Keratinocyte (primary cell): ENCODE measurements around the gene ANKMY2. TPM values are rescaled to one million over a fixed set of nuclear protein-coding genes. Genes with fewer than 3 reads are reported as not detected.

Source experiments
- DNase-seq: peaks from one replicate; pipeline ENCODE4 v3.0.0-alpha.2; 2011; ENCODE audit warnings: low read depth, missing footprints, low spot score
- FAIRE-seq: peaks from 2 replicates; lab custom pipeline; 2011; peaks lifted over from hg19 to GRCh38; lab: Jason Lieb, UNC
- H2AFZ ChIP-seq: 2 replicates; pipeline ENCODE4 v1.6.0; 2012; ENCODE audit warnings: low read length, control low read depth, inconsistent platforms; ENCODE audit not compliant: control insufficient read depth
- H3K27ac ChIP-seq: 2 replicates; pipeline ENCODE4 v1.5.1; 2011; ENCODE audit warnings: low read length; ENCODE audit not compliant: control insufficient read depth, insufficient read depth
- H3K27me3 ChIP-seq: 3 replicates; pipeline ENCODE4 v1.6.0; 2011; ENCODE audit warnings: low read length; ENCODE audit not compliant: control insufficient read depth, insufficient read depth; ENCODE audit errors: extremely low read depth
- H3K36me3 ChIP-seq, 2 experiments: 2 replicates in 1 of 2; 3 replicates in 1 of 2; pipeline ENCODE4 v1.5.1; 2011; ENCODE audit warnings: low read length in 2 of 2, mild to moderate bottlenecking in 1 of 2; ENCODE audit not compliant: control insufficient read depth in 2 of 2, insufficient read depth in 2 of 2; ENCODE audit errors: extremely low read depth in 1 of 2
- H3K4me1 ChIP-seq: 3 replicates; pipeline ENCODE4 v1.5.1; 2011; ENCODE audit warnings: low read length; ENCODE audit not compliant: control insufficient read depth, insufficient read depth; ENCODE audit errors: extremely low read depth
- H3K4me2 ChIP-seq: 3 replicates; pipeline ENCODE4 v1.6.0; 2011; ENCODE audit warnings: low read depth, low read length; ENCODE audit not compliant: control insufficient read depth, insufficient read depth; ENCODE audit errors: extremely low read depth
- H3K4me3 ChIP-seq, 3 experiments: fragments of 200-600 bp in 1 of 3; sonication (generic) in 1 of 3; 2 replicates in 2 of 3; 3 replicates in 1 of 3; pipeline ENCODE4 v1.5.1; 2011 to 2016; ENCODE audit warnings: low read length in 3 of 3, mild to moderate bottlenecking in 3 of 3, control low read depth in 2 of 3, inconsistent platforms in 1 of 3, low read depth in 1 of 3, mixed read lengths in 1 of 3, mixed run types in 1 of 3, moderate library complexity in 1 of 3; ENCODE audit not compliant: control insufficient read depth in 2 of 3, insufficient read depth in 2 of 3; ENCODE audit errors: extremely low read depth in 1 of 3
- H3K79me2 ChIP-seq: 2 replicates; pipeline ENCODE4 v1.6.0; 2012; ENCODE audit warnings: low read length; ENCODE audit not compliant: control insufficient read depth, insufficient read depth
- H3K9ac ChIP-seq: 3 replicates; pipeline ENCODE4 v1.6.0; 2011; ENCODE audit warnings: low read length; ENCODE audit not compliant: control insufficient read depth, insufficient read depth; ENCODE audit errors: extremely low read depth
- H3K9me1 ChIP-seq: 3 replicates; pipeline ENCODE4 v1.6.0; 2011; ENCODE audit warnings: low read length; ENCODE audit not compliant: control insufficient read depth, insufficient read depth; ENCODE audit errors: extremely low read depth
- H3K9me3 ChIP-seq: 2 replicates; pipeline ENCODE4 v1.5.1; 2012; ENCODE audit warnings: low read depth, low read length; ENCODE audit not compliant: control insufficient read depth
- H4K20me1 ChIP-seq: 3 replicates; pipeline ENCODE4 v1.6.0; 2011; ENCODE audit warnings: low read length; ENCODE audit not compliant: control insufficient read depth, insufficient read depth; ENCODE audit errors: extremely low read depth
- EZH2 ChIP-seq: IDR thresholded peaks from one replicate; pipeline ENCODE4 v1.6.1; 2012; ENCODE audit warnings: inconsistent platforms, mild to moderate bottlenecking, low read length, moderate library complexity
- dilution Hi-C: fragments of 300-500 bp; cut with MboI; formaldehyde crosslinking; loops from one replicate; pipeline ENCODE4 v1.7.0; 2020; ENCODE audit warnings: low sequenced_read_pairs; ENCODE audit not compliant: extremely low pct_ligation_motif_present
- polyA plus RNA-seq, 5 experiments: library from polyadenylated mRNA; depleted of rRNA in 3 of 5; stranded (reverse) in 3 of 5; stranded (forward) in 1 of 5; unstranded in 1 of 5; fragments of >200 nt; gene quantifications; 1 replicate in 1 of 5; 2 replicates in 3 of 5; 3 replicates in 1 of 5; pipeline versions ENCODE4 v1.2.1 to v1.2.3, GENCODE V29; 2011 to 2012; ENCODE audit warnings: missing spikeins in 2 of 5, low read depth in 1 of 5, low replicate concordance in 1 of 5
- TF ChIP-seq, protein P1 (sequence below), 3 experiments: IDR thresholded peaks in 1 of 3; conservative IDR thresholded peaks in 1 of 3; optimal IDR thresholded peaks in 1 of 3; 2 replicates in 2 of 3; 3 replicates in 1 of 3; pipeline versions ENCODE3 to v1.5.1; 2011; ENCODE audit warnings: low read length in 3 of 3, mild to moderate bottlenecking in 3 of 3, moderate library complexity in 2 of 3, control low read depth in 1 of 3, inconsistent platforms in 1 of 3; ENCODE audit not compliant: insufficient read depth in 2 of 3; ENCODE audit errors: extremely low read depth in 1 of 3

ANKMY2 gene
- polyA plus RNA-seq, 1 donor (not counting 4 experiments of a cell fraction or from before 2014, with no cell fraction given) = 13.3 TPM

DNA sequence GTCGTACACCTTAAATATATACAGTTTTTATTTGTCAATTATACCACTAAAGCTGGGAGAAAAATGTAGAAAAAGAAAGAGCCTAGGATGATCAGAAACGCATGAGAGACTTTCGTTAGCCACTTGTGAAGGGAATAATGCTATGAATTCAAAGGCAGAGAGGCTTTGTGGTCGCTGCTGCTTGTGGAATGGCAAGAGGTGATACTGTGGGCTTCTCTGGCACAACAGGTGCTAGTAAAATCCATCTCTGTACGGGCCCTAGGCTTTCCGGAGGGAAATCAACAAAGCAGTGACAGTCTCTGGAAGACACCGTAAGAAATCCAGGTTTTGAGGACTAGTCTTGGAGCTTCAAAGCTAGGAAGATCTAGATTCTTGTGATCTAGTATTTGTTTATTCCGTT is 66.3 kb downstream of the ANKMY2 start:
- Histone ChIP-seq H4K20me1 (no peaks in the 10 kb centered on the region), H3K27ac (no peak overlapping the region), H2AFZ (no peak overlapping the region), H3K9me3 (no peaks in the 10 kb centered on the region), H3K4me1 (no peaks in the 10 kb centered on the region), H3K9me1 (no peaks in the 10 kb centered on the region), H3K36me3 (no peaks in the 10 kb centered on the region), H3K9ac (no peak overlapping the region), H3K4me2 (no peak overlapping the region), H3K4me3 (no peak overlapping the region), H3K27me3 (no peaks in the 10 kb centered on the region), H3K79me2 (no peaks in the 10 kb centered on the region)
- DNase-seq (no peak), FAIRE-seq (no peak)
- TF ChIP-seq, protein P1, sequence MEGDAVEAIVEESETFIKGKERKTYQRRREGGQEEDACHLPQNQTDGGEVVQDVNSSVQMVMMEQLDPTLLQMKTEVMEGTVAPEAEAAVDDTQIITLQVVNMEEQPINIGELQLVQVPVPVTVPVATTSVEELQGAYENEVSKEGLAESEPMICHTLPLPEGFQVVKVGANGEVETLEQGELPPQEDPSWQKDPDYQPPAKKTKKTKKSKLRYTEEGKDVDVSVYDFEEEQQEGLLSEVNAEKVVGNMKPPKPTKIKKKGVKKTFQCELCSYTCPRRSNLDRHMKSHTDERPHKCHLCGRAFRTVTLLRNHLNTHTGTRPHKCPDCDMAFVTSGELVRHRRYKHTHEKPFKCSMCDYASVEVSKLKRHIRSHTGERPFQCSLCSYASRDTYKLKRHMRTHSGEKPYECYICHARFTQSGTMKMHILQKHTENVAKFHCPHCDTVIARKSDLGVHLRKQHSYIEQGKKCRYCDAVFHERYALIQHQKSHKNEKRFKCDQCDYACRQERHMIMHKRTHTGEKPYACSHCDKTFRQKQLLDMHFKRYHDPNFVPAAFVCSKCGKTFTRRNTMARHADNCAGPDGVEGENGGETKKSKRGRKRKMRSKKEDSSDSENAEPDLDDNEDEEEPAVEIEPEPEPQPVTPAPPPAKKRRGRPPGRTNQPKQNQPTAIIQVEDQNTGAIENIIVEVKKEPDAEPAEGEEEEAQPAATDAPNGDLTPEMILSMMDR (optimal IDR thresholded peaks at IDR 0.05 in 1 of 3, IDR thresholded peaks at IDR 0.05 in 1 of 3, conservative IDR thresholded peaks at IDR 0.05 in 1 of 3; ENCODE audit: extremely low read depth in 1 of 3, insufficient read depth in 2 of 3, low read length in 3 of 3) = no peak
- TF ChIP-seq EZH2 = no peak
- dilution Hi-C loops = no loop called here

DNA sequence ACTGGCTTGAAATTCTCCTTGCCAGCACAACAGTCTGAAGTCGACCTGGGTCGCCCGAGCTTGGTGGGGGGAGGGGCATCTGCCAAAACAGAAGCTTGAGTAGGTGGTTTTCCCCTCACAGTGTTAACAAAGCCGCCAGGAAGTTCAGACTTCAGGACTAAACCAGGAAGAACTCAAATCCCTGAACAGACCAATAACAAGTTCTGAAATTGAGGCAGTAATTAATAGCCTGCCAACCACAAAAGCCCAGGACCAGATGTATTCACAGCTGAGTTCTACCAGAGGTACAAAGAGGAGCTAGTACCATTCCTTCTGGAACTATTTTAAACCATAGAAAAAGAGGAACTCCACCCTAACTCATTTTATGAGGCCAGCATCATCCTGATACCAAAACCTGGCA is 73.6 kb downstream of the ANKMY2 start:
- TF ChIP-seq EZH2 = no peak
- TF ChIP-seq, protein P1 (optimal IDR thresholded peaks at IDR 0.05 in 1 of 3, IDR thresholded peaks at IDR 0.05 in 1 of 3, conservative IDR thresholded peaks at IDR 0.05 in 1 of 3; ENCODE audit: extremely low read depth in 1 of 3, insufficient read depth in 2 of 3, low read length in 3 of 3) = no peak
- Histone ChIP-seq H3K4me1 (no peaks in the 10 kb centered on the region), H4K20me1 (no peaks in the 10 kb centered on the region), H2AFZ (no peak overlapping the region), H3K27ac (no peak overlapping the region), H3K9me3 (no peaks in the 10 kb centered on the region), H3K79me2 (no peaks in the 10 kb centered on the region), H3K4me2 (no peak overlapping the region), H3K27me3 (no peaks in the 10 kb centered on the region), H3K9ac (no peak overlapping the region), H3K9me1 (no peaks in the 10 kb centered on the region), H3K4me3 (no peak overlapping the region), H3K36me3 (no peaks in the 10 kb centered on the region)
- DNase-seq (no peak), FAIRE-seq (no peak)
- dilution Hi-C loops = no loop called here
